H9 (cell line): ENCODE measurements around the gene ARMC2. TPM values are rescaled to one million over a fixed set of nuclear protein-coding genes. Genes with fewer than 3 reads are reported as not detected.

Experiments
- DNase-seq: peaks from one replicate; pipeline ENCODE4 v3.0.0-alpha.2; 2017
- H2AFZ ChIP-seq: one replicate; pipeline ENCODE4 v1.6.1; 2013; ENCODE audit warnings: mild to moderate bottlenecking, low read length, control low read depth, moderate library complexity
- H2AK5ac ChIP-seq: 2 replicates; pipeline ENCODE4 v1.6.1; 2013; ENCODE audit warnings: low read length, control low read depth, mixed read lengths; ENCODE audit not compliant: insufficient read length
- H2BK120ac ChIP-seq: one replicate; pipeline ENCODE4 v1.6.1; 2013; ENCODE audit warnings: low read depth, mild to moderate bottlenecking, low read length, control low read depth, inconsistent platforms; ENCODE audit not compliant: poor library complexity, severe bottlenecking
- H2BK12ac ChIP-seq: 2 replicates; pipeline ENCODE4 v1.6.1; 2013; ENCODE audit warnings: low read length, control low read depth, mixed read lengths, low read depth; ENCODE audit not compliant: insufficient read length
- H2BK15ac ChIP-seq: 2 replicates; pipeline ENCODE4 v1.6.1; 2013; ENCODE audit warnings: low read depth, low read length, control low read depth
- H2BK20ac ChIP-seq: one replicate; pipeline ENCODE4 v1.6.1; 2013; ENCODE audit warnings: low read depth, mild to moderate bottlenecking, low read length, control low read depth, inconsistent platforms; ENCODE audit not compliant: poor library complexity, severe bottlenecking
- H2BK5ac ChIP-seq: 2 replicates; pipeline ENCODE4 v1.6.1; 2013; ENCODE audit warnings: low read length, control low read depth, mixed read lengths; ENCODE audit not compliant: insufficient read length
- H3K14ac ChIP-seq: 2 replicates; pipeline ENCODE4 v1.6.1; 2013; ENCODE audit warnings: low read length, control low read depth; ENCODE audit not compliant: insufficient read depth
- H3K18ac ChIP-seq: 2 replicates; pipeline ENCODE4 v1.6.1; 2013; ENCODE audit warnings: low read depth, mild to moderate bottlenecking, mixed read lengths, low read length, control low read depth; ENCODE audit not compliant: insufficient read length
- H3K23ac ChIP-seq: 2 replicates; pipeline ENCODE4 v1.6.1; 2013; ENCODE audit warnings: low read length, control low read depth, mixed read lengths, low read depth; ENCODE audit not compliant: insufficient read length
- H3K23me2 ChIP-seq: 2 replicates; pipeline ENCODE4 v1.6.1; 2013; ENCODE audit warnings: low read depth, mild to moderate bottlenecking, mixed read lengths, low read length, control low read depth; ENCODE audit not compliant: insufficient read length, poor library complexity, severe bottlenecking
- H3K27ac ChIP-seq: 2 replicates; pipeline ENCODE4 v1.5.1; 2013; ENCODE audit warnings: low read length, control low read depth, mixed read lengths, low read depth; ENCODE audit not compliant: insufficient read length
- H3K27me3 ChIP-seq: 2 replicates; pipeline ENCODE4 v1.6.1; 2013; ENCODE audit warnings: low read length, control low read depth, inconsistent platforms; ENCODE audit not compliant: insufficient read depth
- H3K4ac ChIP-seq: 2 replicates; pipeline ENCODE4 v1.6.1; 2013; ENCODE audit warnings: low read depth, mild to moderate bottlenecking, control low read depth, inconsistent platforms, low read length, moderate library complexity
- H3K4me1 ChIP-seq: 2 replicates; pipeline ENCODE4 v1.6.1; 2013; ENCODE audit warnings: low read length, control low read depth, inconsistent platforms; ENCODE audit not compliant: insufficient read depth
- H3K4me2 ChIP-seq: 2 replicates; pipeline ENCODE4 v1.6.1; 2013; ENCODE audit warnings: low read length, control low read depth, mixed read lengths; ENCODE audit not compliant: insufficient read length, insufficient read depth
- H3K56ac ChIP-seq: 2 replicates; pipeline ENCODE4 v1.6.1; 2013; ENCODE audit warnings: low read depth, mild to moderate bottlenecking, mixed read lengths, low read length, control low read depth; ENCODE audit not compliant: insufficient read length
- H3K79me1 ChIP-seq: 2 replicates; pipeline ENCODE4 v1.6.1; 2013; ENCODE audit warnings: low read depth, mild to moderate bottlenecking, moderate library complexity, low read length, control low read depth, inconsistent platforms; ENCODE audit not compliant: insufficient read depth, poor library complexity, severe bottlenecking
- H3K79me2 ChIP-seq: 2 replicates; pipeline ENCODE4 v1.6.1; 2013; ENCODE audit warnings: low read length, control low read depth, inconsistent platforms; ENCODE audit not compliant: insufficient read depth
- H3K9ac ChIP-seq: 2 replicates; pipeline ENCODE4 v1.6.1; 2013; ENCODE audit warnings: low read length, control low read depth, mixed read lengths; ENCODE audit not compliant: insufficient read length; ENCODE audit errors: extremely low read depth
- H3K9me3 ChIP-seq: one replicate; pipeline ENCODE4 v1.6.1; 2013; ENCODE audit warnings: low read depth, low read length, inconsistent platforms; ENCODE audit not compliant: control insufficient read depth
- H3T11ph ChIP-seq: one replicate; pipeline ENCODE4 v1.6.1; 2013; ENCODE audit warnings: mild to moderate bottlenecking, low read length, control low read depth, inconsistent platforms
- H4K20me1 ChIP-seq: one replicate; pipeline ENCODE4 v1.6.1; 2013; ENCODE audit not compliant: control insufficient read depth, insufficient read length, insufficient read depth
- H4K5ac ChIP-seq: 2 replicates; pipeline ENCODE4 v1.6.1; 2013; ENCODE audit warnings: low read depth, mild to moderate bottlenecking, mixed read lengths, low read length, control low read depth; ENCODE audit not compliant: insufficient read length
- H4K8ac ChIP-seq: replicated peaks from 2 replicates; pipeline ENCODE4 v1.6.1; 2013; ENCODE audit warnings: low read length, control low read depth, mixed read lengths, low read depth; ENCODE audit not compliant: insufficient read length
- H4K91ac ChIP-seq: 2 replicates; pipeline ENCODE4 v1.6.1; 2013; ENCODE audit warnings: low read depth, mild to moderate bottlenecking, moderate library complexity, mixed read lengths, low read length, control low read depth; ENCODE audit not compliant: insufficient read length
- H3K27ac Mint-ChIP-seq, 3 experiments: 2 replicates in 2 of 3; 3 replicates in 1 of 3; pipeline ENCODE4 v1.8.0; 2020 to 2021; ENCODE audit warnings: mixed read lengths in 3 of 3, mild to moderate bottlenecking in 1 of 3, moderate library complexity in 1 of 3
- H3K27me3 Mint-ChIP-seq: 2 replicates; pipeline ENCODE4 v1.8.0; 2021; ENCODE audit warnings: low read depth, mild to moderate bottlenecking, moderate library complexity, mixed read lengths
- H3K36me3 Mint-ChIP-seq, 3 experiments: 2 replicates in 2 of 3; 3 replicates in 1 of 3; pipeline ENCODE4 v1.8.0; 2020 to 2021; ENCODE audit warnings: low read depth in 3 of 3, mixed read lengths in 3 of 3; ENCODE audit not compliant: insufficient read depth in 1 of 3
- H3K4me1 Mint-ChIP-seq, 2 experiments: 2 replicates each; pipeline ENCODE4 v1.8.0; 2020; ENCODE audit warnings: mixed read lengths in 2 of 2
- H3K4me3 Mint-ChIP-seq, 2 experiments: 2 replicates in 1 of 2; 3 replicates in 1 of 2; pipeline ENCODE4 v1.8.0; 2020 to 2021; ENCODE audit warnings: mild to moderate bottlenecking in 2 of 2, mixed read lengths in 2 of 2, moderate library complexity in 1 of 2
- H3K9me3 Mint-ChIP-seq, 2 experiments: 2 replicates in 1 of 2; 3 replicates in 1 of 2; pipeline ENCODE4 v1.8.0; 2020; ENCODE audit warnings: mild to moderate bottlenecking in 2 of 2, mixed read lengths in 2 of 2, moderate library complexity in 1 of 2
- WGBS: extraction: QIAGEN DNeasy Blood & Tissue Kit; methylation state at CpG from one replicate; pipeline ENCODE4 v1.1.7; 2013; ENCODE audit warnings: missing lambda C conversion rate, low lambda C conversion rate, mixed read lengths; ENCODE audit not compliant: insufficient read length; ENCODE audit errors: extremely low coverage; 5-methylcytosine and 5-hydroxymethylcytosine counted together
- total RNA-seq: library from RNA; stranded (reverse); gene quantifications from 2 replicates; pipeline ENCODE4 v1.2.1, GENCODE V29; 2021
- TF ChIP-seq, protein P1 (sequence below): fragments of 200-600 bp; sonication (generic); conservative IDR thresholded peaks from 3 replicates; pipeline ENCODE4 v1.8.0; 2021; ENCODE audit warnings: antibody characterized with exemption, mild to moderate bottlenecking

The ARMC2 gene
- total RNA-seq, 1 experiment from 2014 or later: 2.8 TPM

DNA sequence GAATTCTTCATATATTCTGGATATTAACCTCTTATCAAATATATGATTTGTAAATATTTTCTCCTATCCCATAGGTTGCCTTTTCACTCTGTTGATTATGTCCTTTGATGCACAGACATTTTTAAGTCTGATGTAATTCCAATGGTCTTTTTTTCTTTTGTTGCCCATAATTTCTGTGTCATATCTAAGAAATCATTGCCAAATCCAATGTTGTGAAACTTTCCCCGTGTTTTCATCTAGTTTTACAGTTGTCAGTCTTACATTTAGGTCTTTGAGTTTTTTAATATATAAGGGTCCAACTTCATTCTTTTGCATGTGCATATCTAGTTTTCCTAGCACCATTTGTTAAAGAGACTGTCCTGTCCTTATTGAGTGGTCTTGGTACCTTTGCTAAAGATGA lies 134.9 kb downstream of the ARMC2 start:
- H3K4me1 Mint-ChIP-seq: no peaks in the 10 kb centered on the region
- H3T11ph ChIP-seq: no peak overlapping the region
- TF ChIP-seq, protein P1, sequence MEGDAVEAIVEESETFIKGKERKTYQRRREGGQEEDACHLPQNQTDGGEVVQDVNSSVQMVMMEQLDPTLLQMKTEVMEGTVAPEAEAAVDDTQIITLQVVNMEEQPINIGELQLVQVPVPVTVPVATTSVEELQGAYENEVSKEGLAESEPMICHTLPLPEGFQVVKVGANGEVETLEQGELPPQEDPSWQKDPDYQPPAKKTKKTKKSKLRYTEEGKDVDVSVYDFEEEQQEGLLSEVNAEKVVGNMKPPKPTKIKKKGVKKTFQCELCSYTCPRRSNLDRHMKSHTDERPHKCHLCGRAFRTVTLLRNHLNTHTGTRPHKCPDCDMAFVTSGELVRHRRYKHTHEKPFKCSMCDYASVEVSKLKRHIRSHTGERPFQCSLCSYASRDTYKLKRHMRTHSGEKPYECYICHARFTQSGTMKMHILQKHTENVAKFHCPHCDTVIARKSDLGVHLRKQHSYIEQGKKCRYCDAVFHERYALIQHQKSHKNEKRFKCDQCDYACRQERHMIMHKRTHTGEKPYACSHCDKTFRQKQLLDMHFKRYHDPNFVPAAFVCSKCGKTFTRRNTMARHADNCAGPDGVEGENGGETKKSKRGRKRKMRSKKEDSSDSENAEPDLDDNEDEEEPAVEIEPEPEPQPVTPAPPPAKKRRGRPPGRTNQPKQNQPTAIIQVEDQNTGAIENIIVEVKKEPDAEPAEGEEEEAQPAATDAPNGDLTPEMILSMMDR: no peak

More for the DNA sequence above, 134.9 kb downstream of the ARMC2 start:
- Histone ChIP-seq H2BK120ac (no peak overlapping the region), H3K23ac (no peak overlapping the region), H2BK5ac (no peak overlapping the region), H3K9ac (no peak overlapping the region), H3K14ac (no peak overlapping the region), H4K5ac (no peak overlapping the region), H2AK5ac (no peak overlapping the region), H3K4me2 (no peak overlapping the region), H2AFZ (no peak overlapping the region), H4K20me1 (no peaks in the 10 kb centered on the region), H3K79me2 (no peaks in the 10 kb centered on the region), H2BK15ac (no peak overlapping the region), H2BK12ac (no peak overlapping the region), H3K27me3 (no peaks in the 10 kb centered on the region), H3K23me2 (no peaks in the 10 kb centered on the region), H4K91ac (no peak overlapping the region), H2BK20ac (no peak overlapping the region), H3K56ac (no peak overlapping the region), H3K9me3 (no peaks in the 10 kb centered on the region), H4K8ac (no peak overlapping the region), H3K18ac (no peak overlapping the region), H3K4me1 (no peaks in the 10 kb centered on the region), H3K27ac (no peak overlapping the region), H3K4ac (no peak overlapping the region), H3K79me1 (no peaks in the 10 kb centered on the region)
- Mint-ChIP-seq H3K27ac (no peak overlapping the region), H3K9me3 (peaks cover 8 to 13% of the 10 kb centered on the region in 2 experiments; a peak in 3 of 5 replicates), H3K36me3 (peaks cover 0 to 11% (median 6%) of the 10 kb centered on the region in 3 experiments; a peak in 4 of 7 replicates), H3K27me3 (no peaks in the 10 kb centered on the region; the same call in 1 of the 2 replicates), H3K4me3 (no peak overlapping the region)
- no CpG with 5 or more reads among the region's 1 CpG for WGBS
- no peak for DNase-seq
